Uterus (tissue), 2 donors: ENCODE data around the gene DRD4.

Experiments used
- POLR2A ChIP-seq, 2 donors: fragments of 450-650 bp; IDR thresholded peaks; one replicate each; pipeline ENCODE4 v1.6.1; 2016; ENCODE audit warnings: antibody characterized with exemption in 2 of 2, mild to moderate bottlenecking in 1 of 2, moderate library complexity in 1 of 2
- TF ChIP-seq, protein P1 (sequence below), 4 experiments: fragments of 200-600 bp in 2 of 4; fragments of 450-650 bp in 2 of 4; sonication (generic) in 2 of 4; IDR thresholded peaks; one replicate each; pipeline ENCODE4 v1.5.1; 2016 to 2019; ENCODE audit warnings: antibody characterized with exemption in 4 of 4, mild to moderate bottlenecking in 2 of 4, moderate library complexity in 1 of 4

DNA sequence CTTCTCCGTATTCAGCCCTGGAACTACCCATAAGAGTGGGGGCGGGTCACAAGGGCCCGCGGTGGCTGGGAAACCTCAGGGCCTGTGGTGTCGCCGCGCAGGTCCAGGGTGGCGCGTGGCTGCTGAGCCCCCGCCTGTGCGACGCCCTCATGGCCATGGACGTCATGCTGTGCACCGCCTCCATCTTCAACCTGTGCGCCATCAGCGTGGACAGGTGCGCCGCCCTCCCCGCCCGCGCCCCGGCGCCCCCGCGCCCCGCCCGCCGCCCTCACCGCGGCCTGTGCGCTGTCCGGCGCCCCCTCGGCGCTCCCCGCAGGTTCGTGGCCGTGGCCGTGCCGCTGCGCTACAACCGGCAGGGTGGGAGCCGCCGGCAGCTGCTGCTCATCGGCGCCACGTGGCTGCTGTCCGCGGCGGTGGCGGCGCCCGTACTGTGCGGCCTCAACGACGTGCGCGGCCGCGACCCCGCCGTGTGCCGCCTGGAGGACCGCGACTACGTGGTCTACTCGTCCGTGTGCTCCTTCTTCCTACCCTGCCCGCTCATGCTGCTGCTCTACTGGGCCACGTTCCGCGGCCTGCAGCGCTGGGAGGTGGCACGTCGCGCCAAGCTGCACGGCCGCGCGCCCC lies 2.4 kb downstream of the DRD4 start:
- TF ChIP-seq, protein P1, sequence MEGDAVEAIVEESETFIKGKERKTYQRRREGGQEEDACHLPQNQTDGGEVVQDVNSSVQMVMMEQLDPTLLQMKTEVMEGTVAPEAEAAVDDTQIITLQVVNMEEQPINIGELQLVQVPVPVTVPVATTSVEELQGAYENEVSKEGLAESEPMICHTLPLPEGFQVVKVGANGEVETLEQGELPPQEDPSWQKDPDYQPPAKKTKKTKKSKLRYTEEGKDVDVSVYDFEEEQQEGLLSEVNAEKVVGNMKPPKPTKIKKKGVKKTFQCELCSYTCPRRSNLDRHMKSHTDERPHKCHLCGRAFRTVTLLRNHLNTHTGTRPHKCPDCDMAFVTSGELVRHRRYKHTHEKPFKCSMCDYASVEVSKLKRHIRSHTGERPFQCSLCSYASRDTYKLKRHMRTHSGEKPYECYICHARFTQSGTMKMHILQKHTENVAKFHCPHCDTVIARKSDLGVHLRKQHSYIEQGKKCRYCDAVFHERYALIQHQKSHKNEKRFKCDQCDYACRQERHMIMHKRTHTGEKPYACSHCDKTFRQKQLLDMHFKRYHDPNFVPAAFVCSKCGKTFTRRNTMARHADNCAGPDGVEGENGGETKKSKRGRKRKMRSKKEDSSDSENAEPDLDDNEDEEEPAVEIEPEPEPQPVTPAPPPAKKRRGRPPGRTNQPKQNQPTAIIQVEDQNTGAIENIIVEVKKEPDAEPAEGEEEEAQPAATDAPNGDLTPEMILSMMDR (IDR thresholded peaks at IDR 0.05) = no peak
- TF ChIP-seq POLR2A (IDR thresholded peaks at IDR 0.05) = no peak
